A673 (cell line): ENCODE results near the gene ACOX3.

Experiments used
- EZH2 ChIP-seq: fragments of 200-600 bp; sonication (generic); IDR thresholded peaks from 2 replicates; pipeline ENCODE4 v1.6.1; 2017; ENCODE audit warnings: borderline replicate concordance, low read depth, mild to moderate bottlenecking, mixed read lengths, antibody characterized with exemption, low read length; ENCODE audit not compliant: poor library complexity, severe bottlenecking
- TF ChIP-seq, protein P1 (sequence below): fragments of 300-800, 200-600 bp; sonication (generic); conservative IDR thresholded peaks from 2 replicates; pipeline ENCODE4 v1.5.1; 2017; ENCODE audit warnings: low read depth, mild to moderate bottlenecking, antibody characterized with exemption, low read length, moderate library complexity, mixed read lengths

DNA sequence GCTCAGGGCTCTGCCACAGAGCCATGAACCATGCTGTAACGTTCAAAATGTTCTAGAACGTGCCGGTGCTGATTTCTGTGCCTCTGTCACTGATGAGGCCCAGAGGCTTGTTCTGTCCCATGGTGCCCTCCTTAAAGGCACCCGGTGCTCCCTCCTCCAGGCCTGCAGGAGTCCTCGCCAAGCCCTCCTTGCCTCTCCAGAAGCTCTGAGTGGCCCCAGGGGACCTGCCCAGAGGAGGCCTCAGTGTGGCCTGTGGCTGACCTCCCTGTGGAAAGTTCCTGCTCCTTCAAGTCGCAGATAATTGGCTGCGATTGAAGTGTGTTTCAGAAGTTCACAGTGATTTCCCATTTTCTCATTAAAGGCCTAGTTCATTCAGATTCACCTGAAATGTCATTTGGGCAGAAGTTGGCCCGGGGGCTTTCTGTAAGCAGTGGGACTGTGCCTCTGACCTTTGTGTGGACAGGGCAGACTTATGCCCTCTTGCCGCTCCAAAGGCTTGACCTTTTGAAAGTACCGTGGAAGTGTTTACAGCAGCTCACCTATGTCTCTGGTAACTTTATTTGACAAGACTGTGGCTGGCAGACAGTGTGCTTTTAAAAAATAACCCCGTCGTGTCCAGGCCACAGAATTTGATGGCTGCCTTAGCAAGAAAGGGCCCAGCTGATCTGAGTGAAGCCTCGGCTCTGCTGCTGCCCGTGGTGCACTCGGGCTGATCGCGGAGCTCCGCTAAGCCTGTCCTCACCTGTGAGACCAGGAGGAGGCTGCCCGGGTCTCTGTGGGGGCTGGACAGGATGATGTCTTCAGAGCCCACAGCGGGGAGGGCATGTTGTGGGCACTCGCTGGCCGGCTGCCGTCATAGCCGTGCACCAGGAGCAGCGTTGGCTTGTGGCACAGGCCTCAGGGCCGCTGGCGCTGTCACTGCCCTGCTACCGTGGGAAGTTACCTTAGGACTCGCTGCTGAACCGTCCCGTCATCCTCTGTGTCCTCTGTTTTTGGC lies 25.4 kb upstream of the ACOX3 start:
- TF ChIP-seq, protein P1, sequence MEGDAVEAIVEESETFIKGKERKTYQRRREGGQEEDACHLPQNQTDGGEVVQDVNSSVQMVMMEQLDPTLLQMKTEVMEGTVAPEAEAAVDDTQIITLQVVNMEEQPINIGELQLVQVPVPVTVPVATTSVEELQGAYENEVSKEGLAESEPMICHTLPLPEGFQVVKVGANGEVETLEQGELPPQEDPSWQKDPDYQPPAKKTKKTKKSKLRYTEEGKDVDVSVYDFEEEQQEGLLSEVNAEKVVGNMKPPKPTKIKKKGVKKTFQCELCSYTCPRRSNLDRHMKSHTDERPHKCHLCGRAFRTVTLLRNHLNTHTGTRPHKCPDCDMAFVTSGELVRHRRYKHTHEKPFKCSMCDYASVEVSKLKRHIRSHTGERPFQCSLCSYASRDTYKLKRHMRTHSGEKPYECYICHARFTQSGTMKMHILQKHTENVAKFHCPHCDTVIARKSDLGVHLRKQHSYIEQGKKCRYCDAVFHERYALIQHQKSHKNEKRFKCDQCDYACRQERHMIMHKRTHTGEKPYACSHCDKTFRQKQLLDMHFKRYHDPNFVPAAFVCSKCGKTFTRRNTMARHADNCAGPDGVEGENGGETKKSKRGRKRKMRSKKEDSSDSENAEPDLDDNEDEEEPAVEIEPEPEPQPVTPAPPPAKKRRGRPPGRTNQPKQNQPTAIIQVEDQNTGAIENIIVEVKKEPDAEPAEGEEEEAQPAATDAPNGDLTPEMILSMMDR: no peak
- TF ChIP-seq EZH2: no peak
